NCI-H460 (cell line): Measurements from ENCODE around the gene SEMA6C. TPM values are rescaled to one million over a fixed set of nuclear protein-coding genes. Genes with fewer than 3 reads are reported as not detected.

Experiments used
- DNase-seq: peaks from one replicate; pipeline ENCODE4 v3.0.0-alpha.2; 2016; ENCODE audit warnings: low read depth; ENCODE audit errors: extremely low read depth
- total RNA-seq: library from RNA; depleted of rRNA; stranded (reverse); fragments of >200 nt; shearing (Covaris generic); gene quantifications from 2 replicates; pipeline ENCODE4 v1.2.3, GENCODE V29; 2014

SEMA6C gene
- total RNA-seq, 1 experiment from 2014 or later, result 0.69 TPM

DNA sequence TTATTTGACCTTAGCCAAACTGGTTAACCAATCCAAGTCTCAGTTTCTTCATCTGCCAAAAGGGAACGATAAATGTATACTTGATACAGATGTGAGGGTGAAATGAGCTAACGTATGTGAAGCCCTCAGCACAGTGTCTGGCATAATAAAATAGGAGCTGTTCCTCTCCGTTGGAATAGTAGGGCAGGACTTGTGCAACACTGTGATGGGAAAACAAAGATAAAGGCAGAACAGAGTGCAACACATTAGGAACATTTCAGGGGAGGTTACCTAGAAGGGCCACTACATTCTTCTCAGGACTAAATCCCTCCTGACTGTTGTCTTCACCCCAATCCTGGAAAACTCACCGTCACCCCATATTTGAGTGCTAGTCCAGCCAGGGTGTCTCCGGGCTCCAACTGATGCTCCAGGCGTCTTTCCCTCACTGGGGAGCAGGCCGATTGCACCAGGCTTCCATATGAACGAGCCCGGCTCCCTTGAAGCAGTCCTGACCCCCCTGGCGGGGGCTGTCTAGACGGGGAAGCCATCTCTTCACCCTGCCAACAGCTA is 18.4 kb upstream of the SEMA6C start:
- DNase-seq, result no peak

DNA sequence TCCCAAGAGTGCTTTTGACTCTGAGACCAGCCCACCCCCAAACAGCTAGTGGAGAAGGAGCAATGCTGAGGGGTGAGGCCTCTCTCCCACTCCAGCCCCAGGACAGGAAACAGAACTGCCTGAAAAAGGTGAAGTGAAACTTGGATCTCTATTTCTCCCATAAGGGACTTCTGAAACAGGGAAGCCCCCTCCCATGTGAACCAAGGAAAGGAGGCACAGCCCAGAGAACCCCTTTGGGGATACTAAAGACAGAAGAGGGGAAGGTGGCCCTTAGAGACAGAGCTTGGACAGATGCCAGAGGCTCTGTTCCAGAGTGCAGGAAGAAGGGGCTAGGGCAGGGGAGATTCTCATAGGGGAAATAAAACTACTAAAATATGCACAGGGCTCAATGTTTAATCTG is 12.9 kb upstream of the SEMA6C start:
- no peak for DNase-seq

DNA sequence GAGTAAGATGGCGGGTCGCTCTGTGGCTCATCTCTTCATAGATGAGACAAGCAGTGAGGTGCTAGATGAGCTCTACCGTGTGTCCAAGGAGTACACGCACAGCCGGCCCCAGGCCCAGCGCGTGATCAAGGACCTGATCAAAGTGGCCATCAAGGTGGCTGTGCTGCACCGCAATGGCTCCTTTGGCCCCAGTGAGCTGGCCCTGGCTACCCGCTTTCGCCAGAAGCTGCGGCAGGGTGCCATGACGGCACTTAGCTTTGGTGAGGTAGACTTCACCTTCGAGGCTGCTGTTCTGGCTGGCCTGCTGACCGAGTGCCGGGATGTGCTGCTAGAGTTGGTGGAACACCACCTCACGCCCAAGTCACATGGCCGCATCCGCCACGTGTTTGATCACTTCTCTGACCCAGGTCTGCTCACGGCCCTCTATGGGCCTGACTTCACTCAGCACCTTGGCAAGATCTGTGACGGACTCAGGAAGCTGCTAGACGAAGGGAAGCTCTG is 12.4 kb upstream of the SEMA6C start:
- DNase-seq, result no peak

DNA sequence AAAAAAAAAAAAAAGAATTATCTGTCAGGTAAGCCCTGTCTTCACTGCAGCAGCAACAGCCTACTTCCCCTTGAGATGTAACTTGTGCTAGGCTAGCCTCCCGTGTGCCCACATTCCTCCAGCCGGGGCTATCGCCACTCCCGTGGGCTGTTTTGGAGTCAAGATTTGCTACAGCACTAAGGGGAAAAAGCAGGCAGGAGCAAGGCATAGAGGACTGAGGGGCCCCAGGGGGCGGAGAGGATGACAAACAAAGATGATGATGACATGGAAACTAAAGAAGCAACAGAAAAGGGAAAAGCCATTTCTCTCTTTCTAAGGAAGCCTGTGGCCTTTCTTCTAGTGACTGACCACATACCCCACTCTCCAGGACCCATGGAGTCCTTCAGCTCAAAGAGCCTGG is 11.9 kb upstream of the SEMA6C start:
- DNase-seq, result no peak

DNA sequence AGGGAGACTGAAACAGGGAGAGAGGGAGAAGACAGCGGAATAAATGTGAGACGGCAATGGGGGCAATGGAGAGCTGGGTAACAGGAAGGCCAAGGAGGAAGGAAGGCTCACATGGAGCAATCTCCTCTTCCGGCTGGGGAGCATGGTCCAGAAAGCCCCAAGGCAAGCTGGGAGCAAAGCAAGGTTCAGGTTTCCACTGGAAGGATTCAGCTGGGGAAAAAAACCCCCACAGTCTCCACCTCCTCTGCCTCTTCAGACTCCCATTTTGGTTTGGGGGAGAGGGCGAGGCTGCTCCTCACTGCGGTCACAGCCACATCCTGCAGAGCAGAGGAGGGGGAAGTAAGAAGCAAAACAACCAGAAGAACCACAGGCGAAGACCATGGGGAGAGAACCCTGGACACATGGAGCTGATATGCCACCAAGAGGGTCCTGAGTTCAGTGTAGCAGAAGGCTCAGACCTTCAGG is 10.7 kb upstream of the SEMA6C start:
- no peak for DNase-seq

DNA sequence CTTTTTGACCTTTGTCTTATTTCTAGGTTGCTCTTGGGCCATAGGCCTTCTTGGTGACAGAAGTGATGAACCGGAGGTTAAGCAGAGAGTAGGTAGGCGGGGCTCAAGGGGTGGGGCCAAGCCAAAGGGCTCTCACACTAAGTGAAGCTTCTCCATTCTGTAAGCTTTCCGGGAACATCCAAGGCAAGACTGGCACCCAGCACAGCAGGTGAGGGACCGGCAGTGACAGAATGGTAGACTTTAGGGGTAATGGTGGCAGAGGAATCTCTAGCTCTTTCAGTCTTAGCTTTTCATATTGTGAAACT is 10.0 kb upstream of the SEMA6C start, which contains the start of gene TNFAIP8L2:
TNFAIP8L2 (plus strand) TSS at position 135 of the 305 bp plus-strand sequence. CDS start 2,049 bp downstream, outside the sequence.
- DNase-seq, result no peak

DNA sequence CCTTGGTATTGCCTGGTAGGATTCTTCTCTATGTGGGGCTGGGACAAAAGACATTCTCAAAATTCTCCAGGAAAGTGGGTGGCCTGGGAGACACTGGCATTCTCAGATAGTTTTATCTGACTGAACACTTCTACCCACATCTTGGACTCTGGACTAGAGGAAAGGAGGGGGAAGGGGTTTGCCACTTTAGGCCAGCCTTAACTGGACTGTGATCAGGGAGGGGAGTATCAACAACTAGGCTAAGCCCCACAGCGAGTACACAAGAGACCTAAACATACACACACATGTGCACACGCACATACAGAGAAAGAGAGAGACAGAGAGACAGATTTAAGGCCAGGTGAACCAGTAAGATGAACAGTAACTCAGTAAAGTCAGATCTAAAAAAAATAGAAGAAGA is 1.2 kb upstream of the SEMA6C start:
- DNase-seq, result no peak

DNA sequence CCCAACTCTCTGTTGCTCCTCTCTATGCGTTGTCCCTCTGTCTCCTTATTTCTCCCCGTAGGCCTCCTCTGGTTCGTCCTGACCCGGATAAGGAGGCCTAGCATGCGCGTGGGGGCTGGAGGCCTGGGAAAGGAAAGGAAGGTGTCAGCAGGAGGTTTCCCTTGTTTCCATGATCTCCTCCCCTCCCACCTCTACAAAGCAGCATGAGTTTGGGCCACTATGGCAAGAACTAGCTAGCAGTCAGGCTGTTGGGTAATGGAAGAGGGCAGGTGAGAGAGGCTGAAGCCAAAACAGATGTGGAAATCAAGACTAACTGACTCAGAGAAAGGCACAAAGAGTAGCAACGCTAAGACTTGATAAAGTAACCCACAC is 687 bp upstream of the SEMA6C start:
- DNase-seq, result no peak

DNA sequence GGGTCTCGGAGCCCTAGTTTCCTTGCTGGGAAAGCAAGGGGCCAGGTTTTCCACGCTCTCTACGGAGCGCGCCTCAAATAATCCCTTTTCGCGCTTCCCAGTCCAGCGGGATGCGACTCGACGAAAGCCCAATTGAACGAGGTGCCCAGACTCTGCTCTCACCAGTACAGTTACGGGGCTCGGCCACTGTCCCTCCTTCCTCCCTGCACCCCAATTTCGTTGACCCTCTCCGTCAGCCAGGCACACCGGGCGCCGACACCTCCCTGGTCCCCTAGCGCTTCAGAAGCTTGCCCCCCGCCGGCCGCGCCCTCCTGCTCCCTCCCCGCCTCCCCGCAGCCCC is 389 bp downstream of the SEMA6C start:
- no peak for DNase-seq

DNA sequence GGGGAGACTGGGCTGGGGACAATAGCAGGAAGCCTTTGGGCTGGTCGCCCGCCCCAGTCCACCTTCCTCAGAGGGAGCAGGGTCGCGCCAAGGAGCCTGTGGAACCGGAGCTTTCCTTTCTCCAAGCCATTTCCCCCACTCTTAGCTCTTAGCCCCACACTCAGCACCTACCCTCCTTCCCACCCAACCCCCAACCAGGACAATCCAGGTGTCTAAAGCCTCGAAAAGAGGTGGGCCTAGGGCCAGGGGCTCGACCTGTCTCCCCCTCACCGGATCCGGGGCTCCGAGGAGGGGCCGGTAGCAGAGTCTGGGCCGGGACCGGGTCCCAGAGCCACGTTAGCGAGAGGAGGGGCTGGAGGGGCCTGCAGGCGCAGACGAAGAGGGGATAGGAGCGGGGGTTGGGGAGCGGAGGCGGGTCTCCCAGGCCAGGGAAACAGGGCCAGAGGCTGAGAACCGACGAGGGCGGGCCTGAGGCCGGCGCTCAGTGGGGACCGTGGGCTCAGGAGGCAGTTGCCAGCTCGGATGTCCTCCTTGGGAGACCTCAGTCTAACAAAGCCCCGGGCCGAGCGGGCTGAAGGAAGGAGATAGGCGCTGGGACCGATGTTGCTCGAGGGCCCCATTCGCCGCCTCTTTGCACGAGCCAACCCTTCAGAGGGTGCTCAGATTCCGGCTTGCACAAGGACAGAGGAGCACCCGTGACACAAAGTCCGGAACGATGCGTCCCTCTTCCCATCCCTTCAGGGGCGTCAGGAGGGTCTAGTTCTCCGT is 943 bp downstream of the SEMA6C start:
- DNase-seq, result no peak

DNA sequence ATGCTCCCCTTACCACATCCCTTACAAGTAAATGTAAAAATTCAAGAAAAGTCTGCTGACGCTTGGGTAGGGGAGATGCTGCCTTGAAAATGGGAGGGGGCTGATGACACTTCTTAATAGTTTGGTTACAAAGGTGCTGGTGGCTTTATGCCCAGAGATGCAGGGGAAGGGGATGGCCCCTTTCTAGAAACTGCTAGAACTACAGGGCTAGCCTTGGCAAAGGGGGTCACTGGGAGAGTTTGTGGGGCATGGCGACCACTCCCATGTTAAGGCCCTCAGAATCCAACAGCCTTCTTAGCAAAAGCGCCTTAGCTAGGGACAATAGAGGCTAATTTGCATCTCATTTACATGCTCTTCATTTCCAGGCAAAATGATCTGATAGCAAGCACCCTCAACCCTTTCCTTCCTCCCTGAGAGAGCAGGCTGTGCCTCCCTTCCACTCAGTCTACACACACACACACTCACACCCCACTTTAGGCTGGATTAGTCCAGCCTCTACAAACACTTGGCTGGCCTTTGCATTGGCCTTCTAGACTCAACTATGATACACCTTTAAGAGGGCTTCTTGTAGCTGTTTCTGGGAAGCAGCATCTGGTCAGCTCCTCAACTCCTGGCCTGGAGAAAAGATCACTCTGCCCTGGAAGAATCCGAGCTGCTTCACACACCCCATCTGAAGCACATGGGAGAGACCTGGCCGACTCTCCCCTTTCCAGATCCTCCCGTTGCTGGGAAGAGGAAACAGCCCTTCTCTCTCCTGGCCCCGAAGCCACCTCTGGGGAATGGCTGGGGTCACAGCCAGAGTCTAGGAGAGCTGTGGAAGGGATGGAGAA is 1.7 kb downstream of the SEMA6C start:
- DNase-seq, result no peak

DNA sequence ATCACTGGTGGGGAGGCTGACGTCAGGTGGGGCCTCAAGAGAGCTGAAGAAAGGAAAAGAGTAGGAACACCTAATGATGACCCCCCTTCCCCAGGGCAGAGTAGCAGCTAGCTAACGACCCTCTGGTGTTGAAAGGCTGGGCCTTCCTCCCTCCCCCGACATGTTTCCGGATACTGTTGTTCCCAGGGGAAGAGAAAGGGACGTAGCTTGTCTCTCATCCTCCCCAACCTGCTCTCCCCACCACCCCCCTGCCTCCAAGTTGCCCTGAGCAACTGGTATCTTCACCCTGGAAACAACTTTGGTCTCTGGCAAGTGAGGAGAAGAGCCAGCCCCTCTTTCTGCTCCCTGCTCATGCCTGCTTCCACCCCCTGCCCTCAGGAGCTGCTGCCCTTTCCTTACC is 2.4 kb downstream of the SEMA6C start:
- no peak for DNase-seq

DNA sequence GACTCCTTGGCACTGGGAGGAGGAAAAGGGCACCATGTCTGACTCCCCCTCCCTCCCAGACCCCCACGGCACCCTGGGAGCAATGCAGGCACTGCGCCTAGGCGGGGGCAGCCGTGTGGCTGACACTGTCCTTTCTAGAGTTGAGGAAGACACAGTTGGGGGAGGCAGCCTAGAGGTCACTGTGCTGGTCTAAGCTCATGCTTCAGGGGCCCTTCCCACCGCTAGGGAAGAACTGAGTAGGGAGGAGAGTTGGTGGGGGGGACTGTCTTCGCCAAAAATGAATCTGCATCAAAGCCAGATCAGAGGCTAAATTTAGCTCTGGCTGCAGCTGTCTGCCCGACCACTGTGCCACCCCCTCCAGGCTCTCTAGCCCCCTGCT is 3.4 kb downstream of the SEMA6C start:
- no peak for DNase-seq

DNA sequence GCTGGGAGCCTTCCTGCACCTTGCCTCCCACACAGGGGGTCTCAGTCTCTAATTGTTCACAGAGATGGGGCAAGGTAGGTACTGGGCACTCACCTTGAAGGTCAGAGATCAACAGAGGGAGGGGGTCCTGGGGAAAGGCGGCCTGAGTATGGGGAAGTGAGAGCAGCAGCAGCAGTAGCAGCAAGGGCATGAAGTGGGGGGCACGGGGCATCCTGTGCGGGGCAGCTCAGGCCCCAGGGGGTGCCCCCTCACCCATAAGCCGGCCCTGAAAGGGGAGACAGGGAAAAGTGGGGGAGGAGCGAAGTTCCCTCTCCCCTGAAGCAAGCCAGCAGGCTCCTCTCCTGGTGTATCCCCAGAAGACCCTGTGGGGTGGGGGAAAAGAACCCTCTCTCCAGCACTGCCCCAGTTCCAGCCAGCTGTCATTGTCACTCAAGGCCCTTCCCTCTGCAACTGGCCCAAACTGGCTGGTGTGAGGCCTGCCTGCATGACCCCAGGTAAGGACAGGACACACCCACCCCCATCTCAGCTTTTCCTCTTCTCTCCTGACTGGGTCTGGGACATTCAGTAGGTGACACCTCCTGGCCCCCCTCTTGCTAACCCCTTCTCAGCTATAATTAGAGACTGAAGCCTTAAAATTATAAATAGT is 3.9 kb downstream of the SEMA6C start:
- DNase-seq, result no peak

DNA sequence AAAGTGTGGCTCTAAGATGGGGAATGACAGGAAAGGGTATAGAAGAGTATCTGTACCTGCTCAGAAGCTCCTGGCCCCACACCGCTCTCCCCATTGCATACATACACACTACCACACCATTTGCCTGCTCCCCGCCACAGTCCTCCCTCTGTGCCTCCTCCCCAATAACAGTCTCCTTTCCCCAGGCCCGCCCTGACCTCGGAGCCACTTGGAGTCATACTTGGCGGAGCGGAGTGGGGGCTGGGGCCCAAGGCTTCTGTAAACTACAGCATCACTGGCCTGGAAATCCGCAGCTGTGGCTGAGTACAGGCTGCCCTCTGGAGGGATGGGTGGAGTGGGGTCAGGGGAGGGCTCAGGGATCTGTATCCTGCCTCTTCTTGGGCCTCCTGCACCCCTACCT is 8.6 kb downstream of the SEMA6C start:
- no peak for DNase-seq

DNA sequence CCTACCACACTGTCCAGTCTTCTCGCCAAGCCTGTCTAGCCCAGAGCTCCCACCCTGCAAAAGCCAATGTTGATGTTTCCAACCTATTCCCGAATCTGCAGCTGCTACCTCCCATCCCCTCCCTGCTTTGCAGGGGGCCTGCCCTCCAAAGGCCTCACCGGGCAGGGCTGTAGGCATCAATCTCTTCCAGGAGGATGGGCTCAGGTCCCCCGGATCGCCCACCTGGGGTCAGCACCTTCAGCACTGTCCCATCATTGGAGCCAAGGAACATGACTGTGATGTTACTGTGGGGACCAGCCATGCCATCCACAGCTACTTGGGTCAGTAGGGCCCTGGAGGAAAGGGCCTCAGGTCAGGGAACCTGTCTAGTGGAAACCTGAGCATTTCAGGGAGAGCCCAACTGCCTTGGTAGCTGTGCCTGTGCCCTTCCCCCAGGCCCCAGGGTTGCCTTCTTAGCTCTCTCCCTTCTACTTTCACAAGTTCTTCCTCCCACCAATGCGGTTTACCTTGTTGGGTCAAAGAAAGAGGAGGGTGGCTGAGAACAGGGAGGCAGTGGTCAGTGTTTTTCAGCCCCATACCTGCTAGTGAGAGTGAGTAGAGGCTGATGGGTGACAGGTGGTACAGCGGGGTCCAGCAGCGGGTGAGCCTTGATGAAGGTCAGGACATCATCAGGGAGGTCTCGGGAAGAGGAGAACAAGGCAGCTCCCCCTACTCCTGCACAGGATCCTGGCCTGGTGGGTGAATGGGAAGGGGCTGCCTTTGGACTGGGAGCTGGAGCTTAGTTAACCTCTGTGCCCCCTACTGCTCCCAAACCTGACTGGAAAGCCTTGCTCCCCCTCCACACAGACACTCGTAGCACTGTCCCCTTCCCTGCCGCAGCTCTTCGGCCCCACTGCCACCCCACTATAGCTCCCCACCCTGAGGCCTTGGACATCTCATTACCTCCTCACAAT is 10.7 kb downstream of the SEMA6C start:
- no peak for DNase-seq

DNA sequence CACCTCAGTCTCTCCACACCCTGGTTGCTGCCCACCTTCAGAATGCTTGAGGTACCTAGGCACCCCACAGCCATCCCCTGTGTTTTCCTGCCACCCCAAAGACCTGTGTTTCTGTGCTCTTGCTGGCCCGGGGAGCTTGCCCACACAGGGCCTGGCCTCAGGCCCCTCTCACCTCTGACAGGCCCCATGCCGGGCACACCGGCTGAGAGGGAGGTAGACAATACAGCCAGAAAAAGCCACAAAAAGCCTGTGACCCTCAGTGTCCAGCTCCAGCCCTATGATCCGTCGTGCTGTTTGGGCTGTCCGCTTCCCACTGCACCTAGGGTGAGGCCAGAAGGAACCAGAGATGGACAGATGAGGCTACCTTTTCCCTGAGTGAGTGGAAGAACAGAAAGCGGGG is 11.4 kb downstream of the SEMA6C start:
- no peak for DNase-seq

DNA sequence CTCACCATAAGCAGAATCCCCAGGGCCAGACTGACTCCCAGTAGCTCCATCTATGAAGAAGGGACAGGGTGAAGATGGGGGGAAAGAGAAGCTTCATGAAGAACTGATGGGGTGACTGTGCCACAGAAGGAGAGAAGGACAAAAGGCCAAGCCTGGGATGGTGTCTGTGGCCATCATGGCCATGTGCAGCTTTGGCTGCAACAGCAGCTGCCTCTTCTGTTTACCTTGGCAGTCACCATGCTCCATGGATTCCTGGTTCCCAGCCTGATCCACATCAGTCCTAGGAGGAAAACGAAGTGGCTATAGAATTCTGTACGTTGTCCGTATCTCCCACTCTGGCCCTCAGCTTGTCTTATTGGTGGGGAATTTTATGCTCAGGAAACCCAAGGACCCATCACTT is 12.0 kb downstream of the SEMA6C start:
- DNase-seq, result no peak

DNA sequence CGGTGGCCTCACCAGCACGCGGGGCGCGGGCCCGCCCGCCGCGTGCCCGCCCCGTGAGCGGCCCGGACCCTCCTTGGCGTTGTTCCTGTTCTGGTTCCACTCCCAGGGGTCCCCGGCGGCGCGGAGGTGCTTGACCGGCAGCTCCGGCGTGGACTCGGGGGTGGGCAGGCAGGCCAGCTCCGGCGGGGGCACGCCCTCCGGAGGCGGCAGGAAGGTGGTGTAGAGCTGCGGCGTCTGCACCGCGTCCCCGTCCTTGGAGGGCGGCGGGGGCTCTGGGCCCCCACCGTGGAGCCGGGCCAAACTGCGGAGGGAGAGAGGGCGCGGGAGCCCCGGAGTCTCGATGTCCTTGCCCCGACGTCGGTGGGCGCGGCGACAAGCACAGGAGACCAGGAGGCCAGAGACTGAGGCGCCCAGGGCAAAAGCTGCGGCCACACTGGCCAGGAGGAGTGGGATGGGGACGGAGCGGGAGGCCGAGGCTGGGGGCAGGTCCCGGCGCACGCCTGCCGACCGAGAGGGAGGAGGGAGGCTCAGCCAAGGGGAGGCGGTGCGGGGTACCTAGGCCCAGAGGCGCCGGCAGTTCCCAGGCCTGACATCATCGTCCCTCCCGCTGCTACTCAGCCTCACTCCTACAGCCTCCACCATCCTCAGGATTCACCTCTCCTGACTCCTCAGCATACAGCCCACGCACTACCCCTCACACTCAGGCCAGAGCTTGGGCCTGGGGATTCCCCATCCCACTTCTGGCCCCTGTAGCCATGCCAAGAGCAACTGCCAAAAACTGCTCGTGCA is 13.2 kb downstream of the SEMA6C start:
- no peak for DNase-seq
